GM18507 (cell line): ENCODE results near the gene LRMDA.

ENCODE experiments used
- DNase-seq: peaks from one replicate; pipeline ENCODE4 v3.0.0; 2011; ENCODE audit warnings: low read depth; ENCODE audit not compliant: insufficient read length; ENCODE audit errors: extremely low spot score
- FAIRE-seq: peaks from 2 replicates; lab custom pipeline; 2011; peaks lifted over from hg19 to GRCh38; lab: Jason Lieb, UNC

Gene LRMDA

DNA sequence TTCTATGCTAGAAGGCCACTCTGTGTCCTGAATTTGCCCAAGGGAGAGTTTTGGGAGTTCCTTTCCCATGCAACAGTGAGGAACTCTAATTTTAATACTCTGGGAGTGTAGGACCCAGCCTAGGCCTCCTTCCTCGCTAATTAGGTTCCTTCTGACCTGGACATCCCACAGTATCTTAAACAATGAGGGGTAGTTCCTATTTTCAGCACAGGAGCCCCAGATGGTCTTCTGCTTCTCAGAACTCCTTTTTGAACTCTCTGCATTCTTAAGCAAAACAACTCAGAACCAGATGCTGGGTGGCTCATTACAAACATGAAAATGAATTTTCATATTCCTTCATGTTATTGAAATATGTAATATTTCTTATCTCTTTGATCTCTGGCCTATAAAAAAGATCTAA, 116.9 kb downstream of the LRMDA start:
- no peak for DNase-seq
- FAIRE-seq, result no peak

- DNase-seq, result no peak
- FAIRE-seq, result no peak
Observed at GRCh38 chr10:75550191-75550590, 118.8 kb downstream of the LRMDA start.

- FAIRE-seq, result no peak
- no peak for DNase-seq
Observed at GRCh38 chr10:75552171-75552570, 120.7 kb downstream of the LRMDA start.

DNA sequence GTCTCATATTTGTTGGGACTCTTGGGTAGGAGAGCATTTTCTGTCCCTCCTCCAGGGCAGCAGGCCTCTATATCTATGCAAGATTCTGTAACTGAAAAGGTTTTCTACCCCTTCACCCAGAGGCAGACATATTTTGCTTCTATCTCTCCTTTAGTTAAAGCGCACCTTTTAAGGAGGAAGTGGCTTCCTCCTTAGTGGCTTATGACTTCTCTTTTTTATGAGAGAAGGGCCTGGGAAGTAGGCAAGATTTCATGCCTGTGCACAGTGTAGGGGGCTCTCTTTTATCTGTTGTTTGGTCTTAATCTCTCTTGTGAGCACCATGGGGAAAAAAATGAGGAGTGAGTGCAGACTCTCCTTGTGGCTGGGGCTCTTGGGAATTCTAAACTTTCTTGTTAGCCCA, 122.1 kb downstream of the LRMDA start:
- DNase-seq, result no peak
- peak; percentile 61 for FAIRE-seq

DNA sequence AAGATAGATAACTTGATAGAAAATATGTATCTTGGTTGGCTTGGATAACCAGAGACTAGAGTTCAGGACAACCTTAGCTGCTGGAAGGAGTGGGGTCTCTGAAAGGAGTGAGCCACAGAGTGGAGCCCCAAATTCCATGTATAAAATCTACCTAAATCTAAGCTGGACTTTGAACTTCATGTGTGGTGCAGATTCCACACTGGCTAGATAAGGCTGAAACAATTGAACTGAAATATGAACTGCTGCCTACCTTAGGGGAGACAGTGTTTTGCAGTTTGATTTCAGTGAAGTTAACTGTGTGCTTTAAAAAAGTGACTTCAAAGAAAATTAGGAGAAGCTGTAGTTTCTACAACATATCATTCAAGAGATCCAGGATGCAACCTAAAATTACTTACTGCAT, 123.9 kb downstream of the LRMDA start:
- FAIRE-seq (no peak), DNase-seq (no peak)

- FAIRE-seq (no peak), DNase-seq (no peak)
Observed at GRCh38 chr10:75556320-75556719, 124.9 kb downstream of the LRMDA start.

GRCh38 chr10:75565286-75566251, 134.1 kb downstream of the LRMDA start:
- FAIRE-seq, result peak; percentile 29

GRCh38 chr10:75568450-75569130, 137.2 kb downstream of the LRMDA start:
- FAIRE-seq (no peak), DNase-seq (no peak)

More at GRCh38 chr10:75565286-75566251, 134.1 kb downstream of the LRMDA start:
- DNase-seq, result no peak

DNA sequence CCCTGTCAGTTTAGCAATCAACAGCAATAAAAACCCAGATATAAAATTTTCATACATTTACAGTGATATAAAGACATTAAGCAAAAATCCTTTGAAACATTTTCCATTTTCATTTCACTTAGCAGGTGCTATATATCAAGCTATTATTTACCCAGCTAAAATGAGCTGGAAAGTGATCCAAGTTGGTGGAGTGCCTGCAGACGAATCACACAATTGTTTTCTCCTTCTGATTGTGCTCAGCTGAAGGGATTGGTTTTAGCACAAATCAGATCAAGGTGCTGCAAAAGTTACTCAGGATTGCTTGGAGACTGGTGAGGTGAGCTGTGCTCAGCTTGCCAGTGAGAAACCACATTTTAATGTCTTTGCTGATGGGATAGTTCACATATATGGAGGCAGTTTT, 138.1 kb downstream of the LRMDA start:
- FAIRE-seq (no peak), DNase-seq (no peak)

DNA sequence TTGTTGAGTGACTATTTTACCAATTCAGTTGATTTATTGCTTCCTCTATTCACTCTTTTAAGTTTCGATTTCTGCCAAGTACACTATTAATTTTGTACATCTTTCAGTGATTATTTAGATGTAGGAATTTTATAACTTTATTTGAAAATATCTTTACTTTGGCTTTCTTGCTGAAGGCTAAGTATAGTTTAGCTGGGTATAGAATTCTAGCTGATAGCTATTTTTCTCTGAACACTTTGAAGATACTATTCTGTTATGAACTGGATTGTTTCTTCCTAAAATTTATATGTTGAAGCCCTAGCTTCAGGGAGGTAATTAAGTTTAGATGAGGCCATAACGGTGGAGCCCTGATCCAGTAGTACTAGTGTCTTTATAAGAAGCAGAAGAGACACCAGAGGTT, 141.1 kb downstream of the LRMDA start:
- no peak for FAIRE-seq

GRCh38 chr10:75575940-75576339, 144.5 kb downstream of the LRMDA start:
- DNase-seq (no peak), FAIRE-seq (no peak)

More for the DNA sequence above, 141.1 kb downstream of the LRMDA start:
- DNase-seq, result no peak

DNA sequence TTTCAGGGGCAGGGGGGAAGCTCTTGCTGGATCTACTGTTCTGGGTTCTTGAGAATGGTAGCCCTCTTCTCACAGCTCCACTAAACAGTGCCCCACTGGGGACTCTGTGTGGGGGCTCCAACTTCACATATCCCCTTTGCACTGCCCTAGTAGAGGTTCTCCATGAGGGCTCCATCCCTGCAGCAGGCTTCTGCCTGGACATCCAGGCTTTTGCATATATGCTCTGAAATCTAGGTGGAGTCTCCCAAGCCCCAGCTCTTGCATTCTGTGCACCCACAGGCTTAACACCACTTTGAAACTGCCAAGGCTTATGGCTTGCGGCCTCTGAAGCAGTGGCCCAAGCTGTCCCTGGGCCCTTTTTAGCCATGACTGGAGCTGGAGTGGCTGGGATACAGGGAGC, 150.7 kb downstream of the LRMDA start:
- DNase-seq (no peak), FAIRE-seq (no peak)

GRCh38 chr10:75585294-75585693, 153.9 kb downstream of the LRMDA start:
- no peak for FAIRE-seq
- DNase-seq, result no peak

- FAIRE-seq (no peak), DNase-seq (no peak)
Observed at GRCh38 chr10:75586814-75587213, 155.4 kb downstream of the LRMDA start.

DNA sequence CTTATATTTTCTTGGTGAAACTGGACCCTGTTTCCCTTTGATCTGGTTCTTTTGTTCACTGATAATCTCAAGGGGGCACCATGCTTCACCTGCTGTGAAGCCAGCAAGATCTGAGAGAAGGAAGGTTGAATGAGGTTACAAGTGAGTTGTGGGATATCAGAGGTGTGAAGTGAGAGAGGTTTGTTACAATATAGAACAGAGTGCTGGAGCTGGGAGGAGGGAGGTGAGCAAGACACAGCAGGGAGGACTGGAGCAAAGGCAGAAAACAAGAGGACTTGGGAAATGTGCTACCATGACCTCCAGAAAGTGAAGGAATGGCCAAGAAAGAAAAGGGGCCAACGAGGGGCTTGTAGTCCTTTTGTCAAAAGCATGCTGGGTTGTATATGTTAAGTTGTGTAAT, 156.6 kb downstream of the LRMDA start:
- DNase-seq (no peak), FAIRE-seq (no peak)

- DNase-seq, result no peak
- peak; percentile 35 for FAIRE-seq
Observed at GRCh38 chr10:75589895-75590654, 158.7 kb downstream of the LRMDA start.

- no peak for DNase-seq
Observed at GRCh38 chr10:75592151-75592787, 160.8 kb downstream of the LRMDA start.

GRCh38 chr10:75592791-75593643, 161.6 kb downstream of the LRMDA start:
- FAIRE-seq, result no peak
- no peak for DNase-seq

More at GRCh38 chr10:75592151-75592787, 160.8 kb downstream of the LRMDA start:
- FAIRE-seq, result no peak
